C4-2B (cell line): ENCODE measurements around the gene CDH20.

Experiments
- H3K27ac ChIP-seq: fragments of 450-650 bp; 2 replicates; pipeline ENCODE4 v1.5.1; 2017
- CTCF ChIP-seq: fragments of 450-650 bp; conservative IDR thresholded peaks from 2 replicates; pipeline ENCODE4 v1.5.1; 2017; ENCODE audit warnings: mild to moderate bottlenecking
- ZFX ChIP-seq: fragments of 450-650 bp; IDR thresholded peaks from 2 replicates; pipeline ENCODE4 v1.6.1; 2017

Gene CDH20

GRCh38 chr18:61459896-61460648 lies 126.8 kb downstream of the CDH20 start:
- no peak overlapping the region for H3K27ac ChIP-seq
- no peak for TF ChIP-seq CTCF
- no peak for TF ChIP-seq ZFX

GRCh38 chr18:61464551-61465142 lies 131.4 kb downstream of the CDH20 start:
- TF ChIP-seq CTCF, result no peak
- no peak overlapping the region for H3K27ac ChIP-seq

GRCh38 chr18:61466736-61467135 lies 133.5 kb downstream of the CDH20 start:
- H3K27ac ChIP-seq, result no peak overlapping the region
- no peak for TF ChIP-seq ZFX
- no peak for TF ChIP-seq CTCF

- H3K27ac ChIP-seq, result no peak overlapping the region
- TF ChIP-seq CTCF (no peak), ZFX (no peak)
Measured at GRCh38 chr18:61470031-61470674, 136.9 kb downstream of the CDH20 start.

- TF ChIP-seq CTCF, result no peak
- no peak for TF ChIP-seq ZFX
- no peak overlapping the region for H3K27ac ChIP-seq
Measured at GRCh38 chr18:61471541-61471940, 138.3 kb downstream of the CDH20 start.

GRCh38 chr18:61471942-61472341 lies 138.7 kb downstream of the CDH20 start:
- TF ChIP-seq CTCF (no peak), ZFX (no peak)
- H3K27ac ChIP-seq, result no peak overlapping the region

GRCh38 chr18:61474341-61474740 lies 141.1 kb downstream of the CDH20 start:
- H3K27ac ChIP-seq, result no peak overlapping the region
- no peak for TF ChIP-seq ZFX
- no peak for TF ChIP-seq CTCF
